Measurements from ENCODE around the gene IL37. TPM values are rescaled to one million over a fixed set of nuclear protein-coding genes. Genes with fewer than 3 reads are reported as not detected.

Gene IL37
- total and polyA plus RNA-seq, 2 experiments from 2014 or later: not detected

GRCh38 chr2:112886291-112886690 is 24.7 kb upstream of the IL37 start:
- Histone ChIP-seq H3K9me2 (ENCODE audit: insufficient read depth) (no peaks in the 10 kb centered on the region), H3K79me2 (ENCODE audit: insufficient read depth) (no peaks in the 10 kb centered on the region), H3K27me3 (replicated peaks; ENCODE audit: insufficient read depth) (no peaks in the 10 kb centered on the region), H3K9ac (no peak overlapping the region), H3K4me1 (ENCODE audit: insufficient read depth) (peaks cover 18% of the 10 kb centered on the region), H4K20me1 (ENCODE audit: insufficient read depth) (no peaks in the 10 kb centered on the region), H3K27ac (no peak overlapping the region), H3K4me3 (no peak overlapping the region), H3K36me3 (ENCODE audit: low read depth) (no peaks in the 10 kb centered on the region), H3F3A (ENCODE audit: insufficient read depth) (peaks cover 15% of the 10 kb centered on the region), H3K9me3 (ENCODE audit: low read depth) (no peaks in the 10 kb centered on the region), H2AFZ (no peak overlapping the region), H3K4me2 (ENCODE audit: unreplicated experiment) (no peak overlapping the region)
- TF ChIP-seq EZH2 (IDR thresholded peaks at IDR 0.05; ENCODE audit: insufficient read depth, poor library complexity, severe bottlenecking): no peak
- TF ChIP-seq EZH2phosphoT487 (IDR thresholded peaks at IDR 0.05; ENCODE audit: insufficient read depth, low read depth): no peak
- DNase-seq: no peak
- WGBS, 2 experiments (ENCODE audit: low coverage in 1 of 2, low lambda C conversion rate in 2 of 2, missing lambda C conversion rate in 2 of 2): 68 to 82% methylated on average over 2 of the region's 2 CpGs
- in situ Hi-C loops (cut with MboI): no loop called here

DNA sequence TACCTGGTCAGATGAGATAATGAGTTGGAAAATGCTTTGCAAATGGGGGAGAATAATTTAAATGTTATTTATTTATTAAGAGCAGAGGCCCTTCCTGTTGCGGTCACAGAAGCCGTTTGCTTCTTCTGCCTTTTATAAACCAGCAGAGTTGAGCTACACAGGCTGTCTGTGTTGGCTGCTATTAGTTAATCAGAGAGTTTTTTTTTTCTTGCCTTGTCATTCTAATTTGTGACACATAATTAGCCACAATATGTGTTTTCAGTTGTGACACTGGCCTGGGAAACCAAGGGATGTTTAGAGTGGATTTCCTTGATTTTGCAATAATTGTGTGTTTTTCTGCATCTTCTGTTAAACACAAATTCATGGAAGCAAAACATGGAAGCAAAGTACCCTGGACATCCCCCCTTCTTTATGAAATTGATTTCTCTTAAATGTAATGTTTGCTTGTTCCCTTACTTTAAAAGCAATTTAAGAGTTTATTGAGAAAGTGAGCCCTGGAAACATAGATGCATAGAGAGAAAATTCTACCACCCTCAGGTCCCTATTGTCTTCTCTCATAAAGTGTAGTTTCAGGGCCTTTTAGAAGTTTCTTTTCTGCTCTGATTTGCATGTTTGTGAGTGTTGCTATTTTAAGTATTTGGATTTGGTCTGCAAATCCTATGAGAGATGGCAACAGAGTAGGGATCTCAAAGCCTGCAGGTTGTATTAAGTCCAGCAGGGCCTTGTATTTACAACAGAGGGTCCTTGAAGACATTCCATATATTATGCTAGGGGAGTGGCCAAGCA is 22.8 kb upstream of the IL37 start:
- TF ChIP-seq EZH2phosphoT487 (IDR thresholded peaks at IDR 0.05; ENCODE audit: insufficient read depth, low read depth) (no peak), EZH2 (IDR thresholded peaks at IDR 0.05; ENCODE audit: insufficient read depth, poor library complexity, severe bottlenecking) (no peak)
- H3K4me3 ChIP-seq: no peak overlapping the region
- no peaks in the 10 kb centered on the region for H3K36me3 ChIP-seq (ENCODE audit: low read depth)
- DNase-seq: no peak
- no peaks in the 10 kb centered on the region for H3K9me3 ChIP-seq (ENCODE audit: low read depth)
- peaks cover 6% of the 10 kb centered on the region for H3K4me1 ChIP-seq (ENCODE audit: insufficient read depth)
- H4K20me1 ChIP-seq (ENCODE audit: insufficient read depth): no peaks in the 10 kb centered on the region
- no peaks in the 10 kb centered on the region for H3K27me3 ChIP-seq (replicated peaks; ENCODE audit: insufficient read depth)
- H3K9me2 ChIP-seq (ENCODE audit: insufficient read depth): no peaks in the 10 kb centered on the region
- H3F3A ChIP-seq (ENCODE audit: insufficient read depth): no peaks in the 10 kb centered on the region
- in situ Hi-C loops (cut with MboI): no loop called here
- H2AFZ ChIP-seq: no peak overlapping the region
- no peak overlapping the region for H3K9ac ChIP-seq
- H3K79me2 ChIP-seq (ENCODE audit: insufficient read depth): no peaks in the 10 kb centered on the region
- H3K27ac ChIP-seq: no peak overlapping the region
- no peak overlapping the region for H3K4me2 ChIP-seq (ENCODE audit: unreplicated experiment)
- whole genome bisulfite sequencing, 2 experiments (ENCODE audit: low coverage in 1 of 2, low lambda C conversion rate in 2 of 2, missing lambda C conversion rate in 2 of 2): 79 to 84% methylated on average over 2 of the region's 2 CpGs

- H3K27ac ChIP-seq: no peak overlapping the region
- WGBS, 2 experiments (ENCODE audit: low coverage in 1 of 2, low lambda C conversion rate in 2 of 2, missing lambda C conversion rate in 2 of 2): 94 to 96% methylated on average over 1 of the region's 1 CpG
- H3F3A ChIP-seq (ENCODE audit: insufficient read depth): no peaks in the 10 kb centered on the region
- no peak overlapping the region for H3K4me2 ChIP-seq (ENCODE audit: unreplicated experiment)
- DNase-seq: no peak
- H3K79me2 ChIP-seq (ENCODE audit: insufficient read depth): no peaks in the 10 kb centered on the region
- no peak overlapping the region for H2AFZ ChIP-seq
- H3K9ac ChIP-seq: no peak overlapping the region
- H3K36me3 ChIP-seq (ENCODE audit: low read depth): no peaks in the 10 kb centered on the region
- no peaks in the 10 kb centered on the region for H4K20me1 ChIP-seq (ENCODE audit: insufficient read depth)
- H3K9me3 ChIP-seq (ENCODE audit: low read depth): no peaks in the 10 kb centered on the region
- TF ChIP-seq EZH2phosphoT487 (IDR thresholded peaks at IDR 0.05; ENCODE audit: insufficient read depth, low read depth) (no peak), EZH2 (IDR thresholded peaks at IDR 0.05; ENCODE audit: insufficient read depth, poor library complexity, severe bottlenecking) (no peak)
- H3K9me2 ChIP-seq (ENCODE audit: insufficient read depth): no peaks in the 10 kb centered on the region
- in situ Hi-C loops (cut with MboI): no loop called here
- no peak overlapping the region for H3K4me3 ChIP-seq
- H3K27me3 ChIP-seq (replicated peaks; ENCODE audit: insufficient read depth): no peaks in the 10 kb centered on the region
- peaks cover 6% of the 10 kb centered on the region for H3K4me1 ChIP-seq (ENCODE audit: insufficient read depth)
Observed at GRCh38 chr2:112889976-112890375, 21.0 kb upstream of the IL37 start.

- in situ Hi-C loops (cut with MboI): no loop called here
- WGBS, 2 experiments (ENCODE audit: low coverage in 1 of 2, low lambda C conversion rate in 2 of 2, missing lambda C conversion rate in 2 of 2): 92% methylated on average over 6 of the region's 6 CpGs
Observed at GRCh38 chr2:112891385-112891831, 19.6 kb upstream of the IL37 start.

More at GRCh38 chr2:112891385-112891831, 19.6 kb upstream of the IL37 start:
- no peak overlapping the region for H2AFZ ChIP-seq
- H4K20me1 ChIP-seq (ENCODE audit: insufficient read depth): no peaks in the 10 kb centered on the region
- no peaks in the 10 kb centered on the region for H3K9me2 ChIP-seq (ENCODE audit: insufficient read depth)
- H3K4me1 ChIP-seq (ENCODE audit: insufficient read depth): no peaks in the 10 kb centered on the region
- no peaks in the 10 kb centered on the region for H3K27me3 ChIP-seq (replicated peaks; ENCODE audit: insufficient read depth)
- no peaks in the 10 kb centered on the region for H3K36me3 ChIP-seq (ENCODE audit: low read depth)
- no peak overlapping the region for H3K27ac ChIP-seq
- no peak overlapping the region for H3K9ac ChIP-seq
- no peaks in the 10 kb centered on the region for H3K9me3 ChIP-seq (ENCODE audit: low read depth)
- DNase-seq: no peak
- no peak overlapping the region for H3K4me2 ChIP-seq (ENCODE audit: unreplicated experiment)
- H3F3A ChIP-seq (ENCODE audit: insufficient read depth): no peaks in the 10 kb centered on the region
- H3K4me3 ChIP-seq: no peak overlapping the region
- TF ChIP-seq EZH2 (IDR thresholded peaks at IDR 0.05; ENCODE audit: insufficient read depth, poor library complexity, severe bottlenecking) (no peak), EZH2phosphoT487 (IDR thresholded peaks at IDR 0.05; ENCODE audit: insufficient read depth, low read depth) (no peak)
- H3K79me2 ChIP-seq (ENCODE audit: insufficient read depth): no peaks in the 10 kb centered on the region

Measured in GM23248 (cell line).